HG03045 (cell line): ENCODE results near the gene IL1RAPL2.

Experiments
- ATAC-seq: cut with Tn5 transposase; IDR thresholded peaks from one replicate; pipeline ENCODE4 v1.9.1; 2021; ENCODE audit warnings: mild to moderate bottlenecking, moderate library complexity; ENCODE audit not compliant: unreplicated experiment

IL1RAPL2 gene

GRCh38 chrX:105550043-105550663 lies 984.2 kb downstream of the IL1RAPL2 start:
- ATAC-seq = no peak

GRCh38 chrX:105552395-105552794 lies 986.4 kb downstream of the IL1RAPL2 start:
- ATAC-seq = no peak

- no peak for ATAC-seq
These were observed 987.1 kb downstream of the IL1RAPL2 start for GRCh38 chrX:105553118-105553517.

GRCh38 chrX:105564501-105564900 lies 998.5 kb downstream of the IL1RAPL2 start:
- ATAC-seq = no peak

DNA sequence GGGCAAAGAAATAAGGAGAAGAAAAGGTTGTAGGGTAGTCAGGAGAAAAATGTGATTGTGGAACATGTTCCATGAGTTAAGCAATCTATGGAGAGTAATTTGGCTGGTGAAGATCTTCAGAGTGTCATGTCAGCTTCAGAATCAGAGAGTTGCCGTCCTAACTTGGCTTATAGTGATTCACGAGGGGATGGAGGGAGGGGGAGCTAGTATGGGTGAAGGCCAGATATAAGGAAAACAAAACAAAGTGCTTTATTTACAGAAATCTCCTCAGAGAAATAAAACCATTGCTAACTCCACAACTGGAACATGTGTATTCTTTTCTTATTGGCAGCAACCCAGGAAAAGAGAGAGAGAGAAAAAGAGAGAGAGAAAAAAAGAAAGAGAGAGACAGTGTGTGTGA lies 999.9 kb downstream of the IL1RAPL2 start:
- no peak for ATAC-seq

- ATAC-seq = no peak
These were observed 1001.1 kb downstream of the IL1RAPL2 start for GRCh38 chrX:105567082-105567481.

- no peak for ATAC-seq
These were observed 1042.7 kb downstream of the IL1RAPL2 start for GRCh38 chrX:105608745-105609144.

- no peak for ATAC-seq
These were observed 1043.5 kb downstream of the IL1RAPL2 start for GRCh38 chrX:105609530-105609929.

DNA sequence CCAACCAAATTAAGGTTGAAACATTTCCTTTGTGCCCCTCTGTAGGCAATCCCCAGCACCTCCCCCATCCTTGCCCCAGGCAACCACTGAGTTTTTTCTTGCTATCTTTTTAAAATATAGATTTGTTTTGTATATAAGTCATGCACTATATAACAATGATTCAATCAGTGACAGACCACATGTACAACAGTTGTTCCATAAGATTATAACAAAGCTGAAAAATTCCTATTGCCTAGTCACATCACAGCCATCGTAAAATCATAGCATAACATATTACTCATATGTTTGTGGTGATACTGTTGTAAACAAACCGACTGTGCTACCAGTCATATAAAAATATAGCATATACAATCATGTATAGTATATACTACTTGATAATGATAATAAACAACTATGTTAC lies 1044.4 kb downstream of the IL1RAPL2 start:
- no peak for ATAC-seq

DNA sequence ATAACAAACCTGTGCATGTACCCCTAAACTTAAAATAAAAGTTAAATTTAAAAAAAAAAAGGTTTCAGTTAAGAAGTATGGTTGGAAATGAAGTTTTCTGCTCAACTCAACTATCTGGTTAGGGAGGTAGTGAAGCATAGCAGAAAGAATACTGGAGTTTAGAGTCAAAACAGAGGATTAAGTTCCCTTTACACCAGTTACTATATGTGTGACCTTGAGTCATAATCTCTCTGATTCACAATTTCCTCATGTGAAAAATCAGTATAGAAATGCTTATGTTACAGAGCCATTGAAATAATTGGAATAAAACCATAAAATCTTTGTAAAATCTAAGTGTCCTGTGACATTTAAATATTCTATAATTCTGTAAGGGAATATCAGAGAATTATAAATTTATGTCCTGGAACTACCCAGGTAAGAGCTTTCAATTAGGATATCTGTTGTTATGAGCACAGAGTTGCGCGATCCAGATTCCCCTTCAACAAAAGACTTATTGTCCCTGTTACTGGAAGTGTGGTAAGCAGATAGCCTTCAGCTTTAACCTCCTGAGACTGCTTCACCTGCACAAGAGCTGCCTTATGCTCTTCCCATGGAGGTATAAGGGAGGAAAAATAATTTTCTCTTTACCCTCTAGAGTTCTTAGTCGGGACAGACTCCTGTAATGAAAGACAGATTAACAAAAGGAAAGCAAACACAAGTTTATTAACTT lies 1052.5 kb downstream of the IL1RAPL2 start:
- ATAC-seq = no peak

GRCh38 chrX:105634180-105634579 lies 1068.2 kb downstream of the IL1RAPL2 start:
- ATAC-seq = no peak

DNA sequence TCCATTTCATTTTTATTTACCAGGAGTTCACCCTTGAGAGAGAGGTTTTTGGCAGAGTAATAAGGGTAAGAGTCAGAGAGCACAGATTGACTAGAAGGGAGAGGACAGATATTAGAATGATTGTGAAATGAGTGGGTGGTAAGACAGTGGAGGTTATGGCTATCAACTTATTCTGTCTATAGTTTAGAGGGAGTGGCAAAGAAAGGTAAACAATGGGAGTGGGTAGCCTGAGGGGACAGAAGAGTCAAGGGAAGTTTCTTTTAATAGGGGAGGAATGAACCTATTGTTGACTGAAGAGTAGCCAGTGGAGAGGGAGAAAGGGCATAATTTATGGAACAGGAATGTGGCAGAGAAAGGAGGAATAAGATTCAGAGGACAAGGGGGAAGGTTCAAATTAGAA lies 1069.8 kb downstream of the IL1RAPL2 start:
- no peak for ATAC-seq

- ATAC-seq = no peak
These were observed 1070.7 kb downstream of the IL1RAPL2 start for GRCh38 chrX:105636667-105637066.

DNA sequence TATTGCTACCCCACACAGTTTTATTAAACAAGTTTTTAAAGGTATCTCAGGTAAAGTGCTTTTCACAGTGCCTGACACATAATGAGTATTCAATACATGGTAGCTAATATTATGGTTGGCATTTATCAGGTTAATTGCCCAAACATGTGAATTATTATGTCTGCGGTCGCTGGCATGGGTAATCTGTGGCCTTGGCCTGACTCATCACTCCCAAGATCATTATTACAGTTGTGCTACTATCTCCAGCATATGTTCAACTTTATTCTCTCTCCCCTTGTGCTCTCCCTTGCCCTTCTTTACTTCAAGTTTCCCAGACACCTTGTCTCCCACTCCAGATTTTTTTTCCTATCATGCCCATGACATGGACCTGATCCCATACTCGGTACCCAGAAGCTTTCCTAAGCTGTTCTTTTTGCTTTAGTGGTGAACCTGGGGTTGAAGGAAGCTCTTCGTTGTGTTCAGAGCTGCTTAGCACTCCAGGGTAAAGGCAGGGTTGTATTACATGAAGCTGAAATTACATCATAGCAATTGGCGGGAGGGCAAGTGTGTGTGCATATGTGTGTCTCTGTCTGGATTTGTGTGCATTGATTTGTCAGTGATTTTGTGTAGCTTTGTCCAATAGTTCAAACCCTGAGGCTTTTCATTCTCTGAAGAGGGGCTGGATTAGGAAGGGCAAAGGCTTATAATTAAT lies 1079.8 kb downstream of the IL1RAPL2 start:
- ATAC-seq = no peak

GRCh38 chrX:105646592-105647372 lies 1080.8 kb downstream of the IL1RAPL2 start:
- ATAC-seq = no peak

DNA sequence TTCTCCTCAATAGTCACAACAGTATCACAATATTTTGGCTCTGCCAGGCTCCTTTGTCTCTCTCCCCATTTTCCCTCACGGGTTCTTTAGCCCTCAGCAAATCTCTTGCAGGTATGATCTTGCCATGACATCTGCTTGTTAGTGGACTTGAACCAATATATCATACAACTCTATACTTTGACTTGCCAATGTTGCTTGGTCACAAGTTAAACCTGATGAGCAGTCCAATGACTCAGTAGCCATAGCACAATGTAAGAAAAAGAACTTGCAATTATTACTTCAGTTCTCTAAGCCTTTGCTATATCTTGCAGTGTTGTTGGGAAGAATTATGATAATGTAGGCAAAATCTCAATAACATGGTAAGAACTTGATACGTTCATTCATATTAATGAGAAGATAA lies 1081.8 kb downstream of the IL1RAPL2 start:
- no peak for ATAC-seq

DNA sequence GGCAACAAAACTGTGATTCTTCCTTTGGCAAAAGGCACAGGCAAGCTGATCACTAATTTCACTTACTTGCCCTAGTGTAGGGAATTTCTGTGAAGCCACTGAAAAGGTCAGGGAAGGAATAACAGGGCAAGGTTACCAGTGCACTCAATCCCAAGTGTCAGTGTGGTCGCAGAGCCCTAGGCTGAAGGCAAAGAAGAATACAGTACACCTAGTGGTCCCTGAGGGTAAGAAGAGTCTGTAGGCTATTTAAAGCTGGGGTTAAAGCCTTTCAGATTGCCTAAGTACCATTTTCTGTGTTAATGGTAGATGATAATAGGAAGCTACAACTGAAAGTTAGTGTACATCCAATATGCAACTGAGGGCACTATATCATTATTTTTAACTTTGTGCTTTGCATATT lies 1082.7 kb downstream of the IL1RAPL2 start:
- ATAC-seq = no peak

DNA sequence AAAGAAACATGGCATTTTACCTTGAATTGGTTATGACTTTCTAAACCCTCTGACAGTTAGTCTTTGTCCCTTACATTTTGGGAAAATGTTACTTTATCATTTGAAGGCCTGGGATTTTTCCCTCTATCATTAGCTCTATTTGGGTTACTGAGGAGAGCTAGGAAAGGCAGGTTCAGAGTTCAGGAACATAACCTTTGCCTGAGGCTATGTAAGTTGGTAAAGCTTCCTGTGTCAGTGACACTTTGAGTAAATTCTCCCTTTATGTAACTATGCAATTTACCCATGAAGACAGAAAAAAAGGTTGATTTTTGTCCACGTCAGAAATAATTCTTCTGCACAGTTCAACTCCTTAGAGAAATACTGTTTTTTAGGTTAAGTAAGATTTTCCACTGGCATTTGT lies 1084.6 kb downstream of the IL1RAPL2 start:
- ATAC-seq = no peak

- ATAC-seq = no peak
These were observed 1085.0 kb downstream of the IL1RAPL2 start for GRCh38 chrX:105650986-105651385.

GRCh38 chrX:105653891-105654290 lies 1087.9 kb downstream of the IL1RAPL2 start:
- no peak for ATAC-seq

DNA sequence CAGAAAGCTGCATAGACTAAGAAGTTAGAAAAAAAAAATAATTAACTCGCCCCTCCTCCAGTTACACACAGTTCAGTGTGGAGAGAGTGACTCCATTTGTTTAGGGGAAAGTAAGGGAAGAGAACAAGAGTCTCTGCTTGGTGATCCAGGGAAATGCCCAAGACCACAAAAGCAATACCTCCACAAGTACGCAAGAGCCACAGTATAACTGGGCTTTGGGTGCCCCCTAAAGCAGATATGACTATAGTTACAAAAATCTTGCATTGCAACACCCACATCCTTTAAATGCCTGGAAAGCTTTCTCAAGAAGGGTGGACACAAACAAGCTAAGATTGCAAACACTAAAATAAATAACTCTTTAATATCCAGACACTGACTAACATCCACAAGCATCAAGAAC lies 1092.1 kb downstream of the IL1RAPL2 start:
- ATAC-seq = no peak
